ENCODE measurements around the gene PM20D1.

Gene PM20D1

DNA sequence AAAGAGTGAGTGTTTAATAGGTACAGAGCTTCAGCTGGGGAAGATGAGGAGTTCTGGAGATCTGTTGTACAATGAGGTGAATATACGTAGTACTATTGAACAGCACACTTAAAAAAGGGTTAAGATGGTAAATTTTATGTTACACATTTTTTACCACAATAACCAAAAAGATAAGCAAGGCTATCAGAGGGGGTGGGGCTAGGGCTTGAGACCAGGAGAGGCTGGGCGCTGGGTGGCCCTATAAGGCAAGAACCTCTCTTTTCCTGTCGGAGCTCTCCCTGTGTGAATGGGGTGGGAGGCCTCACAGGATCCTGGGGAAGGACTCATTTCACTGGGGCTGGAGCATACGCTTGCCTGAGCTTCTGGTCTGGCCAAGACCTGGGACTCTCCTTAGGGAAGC lies 45.9 kb downstream of the PM20D1 start:
- DNase-seq (ENCODE audit: low spot score), result no peak

GRCh38 chr1:205802060-205802459 lies 47.9 kb downstream of the PM20D1 start:
- no peak for DNase-seq (ENCODE audit: low spot score)

- DNase-seq (ENCODE audit: low spot score), result no peak
Measured at GRCh38 chr1:205800981-205801703, 48.8 kb downstream of the PM20D1 start.

DNA sequence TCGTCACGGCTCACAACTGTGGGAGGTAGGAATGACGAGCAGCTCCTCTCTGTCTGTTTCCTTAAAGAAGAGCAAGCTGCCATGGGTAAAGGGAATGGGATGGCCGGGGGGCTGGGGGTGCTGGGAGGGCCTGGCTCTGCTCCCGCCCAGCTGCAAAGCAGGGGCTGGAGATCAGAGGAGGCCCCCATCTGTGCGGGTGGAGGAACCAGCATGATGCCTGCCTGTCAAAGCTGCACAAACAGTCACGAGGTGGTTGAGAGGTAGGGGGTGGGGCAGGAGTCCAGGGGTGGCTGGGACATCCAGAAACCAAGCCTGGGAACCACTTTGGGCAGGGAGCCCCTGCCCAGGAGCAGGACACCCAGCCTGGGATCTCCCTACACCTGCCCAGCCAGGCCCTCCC lies 49.5 kb downstream of the PM20D1 start:
- DNase-seq (ENCODE audit: low spot score), result no peak

GRCh38 chr1:205798577-205798976 lies 51.4 kb downstream of the PM20D1 start:
- DNase-seq (ENCODE audit: low spot score), result no peak

- no peak for DNase-seq (ENCODE audit: low spot score)
Measured at GRCh38 chr1:205797168-205797567, 52.8 kb downstream of the PM20D1 start.

DNA sequence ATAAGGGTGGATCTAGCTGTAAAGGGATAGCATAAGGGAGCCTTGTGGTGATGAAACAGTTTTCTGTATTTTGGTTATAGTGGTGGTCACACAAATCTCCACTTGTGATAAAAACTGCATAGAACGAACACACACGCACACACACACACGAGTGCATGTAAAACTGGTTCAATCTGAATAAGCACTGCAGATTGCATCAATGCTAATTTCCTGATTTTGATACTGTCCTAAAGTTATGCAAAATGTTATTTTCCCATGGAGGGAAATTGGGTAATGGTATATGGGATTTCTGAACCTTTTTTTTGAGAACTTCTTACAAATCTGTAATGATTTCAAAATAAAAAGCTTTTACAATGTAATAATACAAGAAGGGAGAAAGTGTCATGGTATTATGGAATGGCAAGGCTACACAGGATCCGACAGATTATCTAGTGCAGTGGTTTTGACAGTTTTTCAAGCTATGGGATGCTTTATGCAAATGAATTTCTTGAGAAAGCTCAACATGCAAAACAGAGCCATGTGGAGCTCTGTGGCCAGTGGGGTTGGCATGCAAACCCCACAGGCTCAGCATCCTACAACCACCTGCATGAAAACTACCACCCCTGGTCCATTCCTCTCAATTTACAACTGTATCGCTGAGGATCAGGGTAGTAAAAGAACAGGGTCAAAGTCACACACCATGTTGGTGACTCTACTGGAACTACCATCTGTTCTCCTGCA lies 55.8 kb downstream of the PM20D1 start:
- DNase-seq (ENCODE audit: low spot score), result no peak

DNA sequence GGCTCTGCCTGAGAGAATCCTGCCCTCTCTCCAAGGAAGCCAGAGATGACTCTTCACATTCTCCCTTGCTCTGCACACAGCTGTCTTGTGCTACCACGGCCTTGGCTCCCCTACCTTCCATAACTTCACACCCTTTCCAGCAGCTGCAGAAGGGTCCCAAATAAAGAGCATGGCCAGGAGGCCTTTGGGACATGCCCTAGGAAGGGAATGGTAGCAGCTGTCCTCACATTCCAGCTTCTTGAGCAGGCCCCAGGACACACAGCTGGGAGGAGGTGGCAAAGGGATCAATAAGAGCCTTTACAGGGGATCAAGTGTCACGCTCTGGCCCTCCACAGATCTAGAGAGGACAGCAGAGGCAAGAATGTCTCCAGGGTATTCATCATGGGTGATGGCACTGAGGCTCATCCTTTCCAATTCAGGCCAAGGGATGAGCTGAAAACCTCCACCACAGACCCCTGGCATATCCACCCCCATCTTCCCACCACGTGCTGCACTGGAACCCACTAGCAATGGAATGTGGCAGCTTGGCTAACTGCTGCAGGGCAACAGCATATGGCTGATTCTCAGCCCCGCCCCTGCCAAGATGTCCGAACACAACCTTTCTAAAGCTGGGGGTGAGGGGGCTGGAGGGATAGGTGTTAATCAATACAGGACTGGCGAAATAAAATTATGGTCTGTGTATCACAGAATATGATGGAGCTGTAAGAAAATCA lies 56.8 kb downstream of the PM20D1 start:
- DNase-seq (ENCODE audit: low spot score), result no peak

DNA sequence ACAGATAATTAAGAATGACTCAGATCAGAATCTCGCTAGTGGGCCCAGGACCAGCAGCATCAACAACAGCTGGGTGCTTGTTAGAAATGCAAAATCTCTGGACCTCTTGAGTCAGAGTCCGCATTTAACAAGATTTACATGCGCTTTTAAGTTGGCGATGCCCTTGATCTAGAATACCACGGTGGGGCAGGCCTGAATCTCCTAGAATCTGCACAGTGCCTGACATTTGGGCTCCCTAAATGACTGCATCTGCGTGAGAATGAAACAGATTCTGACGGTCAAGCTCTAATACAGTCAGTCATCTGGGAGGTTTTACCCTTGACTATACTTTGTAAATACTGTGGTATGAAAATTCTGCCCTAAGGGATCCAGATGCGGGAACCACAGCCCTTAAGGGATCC lies 57.5 kb downstream of the PM20D1 start:
- DNase-seq (ENCODE audit: low spot score), result no peak

DNA sequence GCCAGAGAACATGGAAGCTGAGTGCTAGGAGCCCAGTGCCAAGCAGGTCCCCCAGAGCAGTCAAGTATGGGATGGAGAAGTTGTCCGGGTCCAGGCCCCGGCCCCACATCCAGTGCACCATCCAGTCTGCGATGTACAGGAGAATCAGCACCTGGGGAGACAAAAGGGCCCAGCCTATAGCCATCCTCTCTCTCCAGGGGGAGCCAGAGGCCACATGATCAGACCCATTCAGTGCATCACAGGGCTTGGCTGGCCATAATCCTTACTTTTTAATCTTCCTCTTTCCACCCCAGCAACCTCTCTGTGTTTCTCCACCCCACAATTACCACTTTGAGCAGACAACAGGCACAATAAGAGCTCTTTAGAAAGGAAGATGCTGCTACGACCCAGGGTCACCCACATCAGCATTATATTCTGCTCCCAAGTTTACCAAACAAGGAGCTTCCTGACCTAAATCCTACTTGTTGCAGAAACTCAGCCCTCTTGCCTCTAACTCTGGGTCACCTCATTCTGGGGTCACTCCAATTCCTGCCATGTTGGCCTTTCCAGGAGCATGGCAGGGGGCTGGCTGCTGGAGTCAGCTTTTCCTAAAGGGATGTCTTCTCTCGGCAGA lies 58.3 kb downstream of the PM20D1 start:
- DNase-seq (ENCODE audit: low spot score), result peak; percentile 76

DNA sequence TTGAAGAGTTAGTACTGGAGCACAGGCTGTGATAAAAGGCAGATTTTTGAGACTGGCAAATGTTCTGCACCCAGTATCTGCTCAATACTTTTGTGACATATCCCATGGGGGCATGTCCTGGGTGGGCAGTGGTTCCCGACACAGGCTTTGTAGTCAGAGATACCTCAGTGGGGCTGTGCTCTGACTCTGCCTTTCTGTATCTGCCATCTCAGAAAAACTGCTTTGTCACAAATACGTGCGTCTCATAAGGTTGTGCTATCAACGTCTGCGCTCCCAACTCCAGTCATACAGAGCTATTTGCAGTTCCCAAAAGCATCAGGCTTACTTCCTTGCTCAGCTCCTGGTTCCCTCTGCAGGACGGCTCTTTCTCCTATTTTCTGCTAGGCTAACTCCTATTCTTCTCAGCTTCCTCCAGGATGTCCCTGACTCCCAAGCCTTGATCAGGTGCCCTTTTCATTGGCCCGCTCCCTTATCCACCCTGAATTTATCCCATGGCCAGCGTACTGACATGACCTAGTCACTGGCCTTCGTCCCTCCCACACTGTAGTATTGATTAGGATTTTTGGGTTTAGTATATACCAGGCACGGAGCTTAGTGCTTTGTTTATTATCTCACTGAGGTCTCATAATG lies 62.5 kb downstream of the PM20D1 start:
- no peak for DNase-seq (ENCODE audit: low spot score)

- no peak for DNase-seq (ENCODE audit: low spot score)
Measured at GRCh38 chr1:205786601-205787000, 63.3 kb downstream of the PM20D1 start.

- DNase-seq (ENCODE audit: low spot score), result no peak
Measured at GRCh38 chr1:205785446-205785845, 64.5 kb downstream of the PM20D1 start.

DNA sequence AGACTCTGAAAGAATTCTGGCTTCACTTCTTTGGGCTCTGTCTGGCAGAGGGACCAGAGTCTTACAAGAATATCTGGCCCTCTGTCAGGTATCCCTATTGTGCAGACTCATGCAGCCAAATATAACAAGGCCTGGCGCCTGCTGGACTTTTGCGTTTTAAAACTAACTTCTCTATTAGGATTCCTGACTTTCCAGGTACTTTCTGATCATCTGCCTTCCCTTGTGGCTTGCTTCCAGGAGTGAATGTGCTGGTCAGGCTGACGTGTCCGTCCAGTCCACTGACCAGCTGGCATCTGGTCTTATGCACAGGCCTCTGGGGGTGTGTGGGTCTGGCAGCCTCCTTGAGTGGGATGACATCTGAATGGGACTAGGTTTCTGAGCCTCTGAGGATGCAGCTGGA lies 66.0 kb downstream of the PM20D1 start:
- DNase-seq (ENCODE audit: low spot score), result no peak

GRCh38 chr1:205783433-205783795 lies 66.5 kb downstream of the PM20D1 start:
- no peak for DNase-seq (ENCODE audit: low spot score)

DNA sequence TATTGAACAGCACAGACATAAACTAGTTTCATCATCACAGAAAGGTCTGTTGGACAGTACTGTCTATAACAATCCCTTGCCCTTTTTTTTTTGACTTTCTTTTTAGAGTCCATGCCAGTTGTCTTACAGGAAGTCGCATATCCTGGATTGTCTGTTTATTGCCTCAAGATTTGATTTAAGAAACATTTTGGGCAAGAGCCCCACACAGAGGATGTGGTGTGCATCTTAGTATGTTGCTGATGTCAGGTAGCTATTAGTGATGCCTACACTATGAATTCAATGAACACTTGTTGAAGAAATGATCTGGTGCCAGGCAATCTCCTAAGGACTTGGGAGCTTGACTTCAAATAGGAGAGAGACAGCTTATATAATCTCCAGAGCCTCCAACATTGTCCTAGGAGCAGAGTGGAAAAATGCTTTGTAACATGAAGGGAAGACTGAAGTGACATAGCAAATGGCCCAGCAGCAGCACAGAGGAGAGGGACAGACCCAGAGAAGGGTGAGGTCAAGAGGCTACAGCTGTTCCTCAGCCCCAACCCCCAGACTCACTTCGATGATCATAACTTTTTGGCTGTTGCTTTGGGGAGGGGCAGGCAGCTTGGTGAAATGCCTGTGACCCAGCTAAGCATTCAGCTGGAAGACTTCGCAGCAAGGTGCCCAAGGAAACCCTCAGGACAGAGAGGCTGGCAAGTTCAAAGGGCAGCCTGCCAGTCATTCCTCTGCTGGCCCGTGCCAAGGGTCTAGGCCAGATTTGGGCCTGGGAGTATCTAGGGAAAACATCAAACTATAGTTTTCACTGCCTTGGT lies 67.1 kb downstream of the PM20D1 start:
- no peak for DNase-seq (ENCODE audit: low spot score)

- no peak for DNase-seq (ENCODE audit: low spot score)
Measured at GRCh38 chr1:205780335-205780734, 69.6 kb downstream of the PM20D1 start.

All from hematopoietic multipotent progenitor cell treated with erythropoietin and hydrocortisone succinate and interleukin-3 and kit ligand, for 17 days (in vitro differentiated cells).